ENCODE results near the gene SIX5. TPM values are rescaled to one million over a fixed set of nuclear protein-coding genes. Genes with fewer than 3 reads are reported as not detected.

The SIX5 gene
- total and polyA plus RNA-seq, 9 of the 15 experiments (the other 6 are each of a cell fraction or from before 2014, with no cell fraction given): 1.4 to 17.2 (median 7.4) TPM; not detected in 2

DNA sequence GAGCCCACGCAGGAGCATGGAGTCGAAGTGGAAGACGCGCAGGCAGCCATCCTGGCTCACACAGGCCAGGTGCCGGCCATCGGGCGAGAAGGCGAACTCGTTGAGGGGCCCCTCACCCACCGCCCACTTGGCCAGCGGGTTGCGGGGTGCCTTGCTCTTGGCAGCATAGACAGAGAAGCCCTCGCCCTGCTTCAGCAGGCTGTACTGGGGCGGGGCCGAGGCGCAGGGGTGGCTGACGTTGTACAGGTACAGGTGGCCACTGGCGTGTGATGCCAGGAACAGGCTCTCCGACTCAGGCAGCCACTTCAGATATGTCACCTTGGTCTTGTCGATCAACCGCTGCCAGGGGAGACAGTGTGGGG is 17.5 kb upstream of the SIX5 start (continued):
- TF ChIP-seq, protein P1, sequence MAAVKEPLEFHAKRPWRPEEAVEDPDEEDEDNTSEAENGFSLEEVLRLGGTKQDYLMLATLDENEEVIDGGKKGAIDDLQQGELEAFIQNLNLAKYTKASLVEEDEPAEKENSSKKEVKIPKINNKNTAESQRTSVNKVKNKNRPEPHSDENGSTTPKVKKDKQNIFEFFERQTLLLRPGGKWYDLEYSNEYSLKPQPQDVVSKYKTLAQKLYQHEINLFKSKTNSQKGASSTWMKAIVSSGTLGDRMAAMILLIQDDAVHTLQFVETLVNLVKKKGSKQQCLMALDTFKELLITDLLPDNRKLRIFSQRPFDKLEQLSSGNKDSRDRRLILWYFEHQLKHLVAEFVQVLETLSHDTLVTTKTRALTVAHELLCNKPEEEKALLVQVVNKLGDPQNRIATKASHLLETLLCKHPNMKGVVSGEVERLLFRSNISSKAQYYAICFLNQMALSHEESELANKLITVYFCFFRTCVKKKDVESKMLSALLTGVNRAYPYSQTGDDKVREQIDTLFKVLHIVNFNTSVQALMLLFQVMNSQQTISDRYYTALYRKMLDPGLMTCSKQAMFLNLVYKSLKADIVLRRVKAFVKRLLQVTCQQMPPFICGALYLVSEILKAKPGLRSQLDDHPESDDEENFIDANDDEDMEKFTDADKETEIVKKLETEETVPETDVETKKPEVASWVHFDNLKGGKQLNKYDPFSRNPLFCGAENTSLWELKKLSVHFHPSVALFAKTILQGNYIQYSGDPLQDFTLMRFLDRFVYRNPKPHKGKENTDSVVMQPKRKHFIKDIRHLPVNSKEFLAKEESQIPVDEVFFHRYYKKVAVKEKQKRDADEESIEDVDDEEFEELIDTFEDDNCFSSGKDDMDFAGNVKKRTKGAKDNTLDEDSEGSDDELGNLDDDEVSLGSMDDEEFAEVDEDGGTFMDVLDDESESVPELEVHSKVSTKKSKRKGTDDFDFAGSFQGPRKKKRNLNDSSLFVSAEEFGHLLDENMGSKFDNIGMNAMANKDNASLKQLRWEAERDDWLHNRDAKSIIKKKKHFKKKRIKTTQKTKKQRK (IDR thresholded peaks at IDR 0.05; ENCODE audit: borderline replicate concordance, low read depth, low read length): no peak

DNA sequence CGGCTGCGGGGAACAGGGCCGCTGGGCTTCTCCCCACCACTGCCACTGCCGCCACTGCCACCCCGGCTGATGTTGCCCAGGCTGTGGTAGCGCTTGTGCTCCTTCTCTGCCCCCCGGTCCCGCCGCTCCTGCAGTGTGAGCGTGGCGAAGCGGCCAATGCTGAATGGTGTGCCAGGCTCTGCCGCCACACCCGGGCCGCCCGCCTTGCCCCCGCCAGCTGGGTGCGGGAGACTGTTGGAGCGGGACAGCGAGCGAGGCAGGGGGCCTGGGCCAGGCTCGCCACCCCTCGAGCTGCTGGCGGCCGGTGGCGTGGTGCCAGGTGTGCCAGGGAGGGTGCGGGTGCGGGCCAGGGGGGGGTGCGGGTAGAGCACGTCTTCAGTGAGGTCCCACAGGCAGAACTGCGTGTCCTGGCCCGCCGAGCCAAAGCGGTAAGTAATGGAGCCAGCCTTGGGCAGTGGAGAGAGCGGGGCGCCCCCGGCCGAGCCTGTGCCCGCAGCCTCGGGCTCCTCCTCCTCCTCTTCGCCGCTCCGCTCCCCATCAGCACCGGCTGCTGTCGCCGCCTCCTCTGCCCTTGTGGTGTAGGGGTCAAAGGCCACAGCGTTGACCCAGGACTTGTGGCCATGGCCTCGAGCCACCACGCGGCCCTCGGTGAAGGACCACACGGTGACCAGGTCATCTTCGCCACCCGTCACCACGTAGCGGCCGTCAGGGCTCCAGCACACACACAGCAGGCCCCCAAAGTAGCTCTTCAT is 16.9 kb upstream of the SIX5 start:
- no TSS peak for BruUV-seq (replicated peaks)
- Histone ChIP-seq H2AFZ (ENCODE audit: low read depth, low read length) (no peak overlapping the region), H4K20me1 (replicated peaks; ENCODE audit: control insufficient read depth, insufficient read depth, low read length) (no peaks in the 10 kb centered on the region), H3K4me2 (ENCODE audit: insufficient read depth, low read length) (no peak overlapping the region), H3K27ac (ENCODE audit: extremely low read depth, low read depth, low read length) (no peak overlapping the region), H3K36me3 (ENCODE audit: control insufficient read depth, insufficient read depth, low read length) (peaks cover 54% of the 10 kb centered on the region; the same call in 2 of the 3 replicates), H3K9me3 (replicated peaks; ENCODE audit: control insufficient read depth, insufficient read depth, low read depth, low read length) (no peaks in the 10 kb centered on the region), H3K9ac (ENCODE audit: insufficient read depth in 1 of 2, low read depth in 2 of 2, low read length in 2 of 2) (no peak overlapping the region; a peak in 1 of 4 replicates), H3K27me3 (ENCODE audit: control insufficient read depth in 2 of 2, insufficient read depth in 2 of 2, low read length in 2 of 2) (no peaks in the 10 kb centered on the region), H3K4me3 (no peak overlapping the region), H3K4me1 (replicated peaks in 1 of 2; ENCODE audit: control insufficient read depth in 2 of 2, insufficient read depth in 2 of 2, low read length in 2 of 2) (peaks cover 4 to 42% of the 10 kb centered on the region in 2 experiments; a peak in 3 of 5 replicates), H3K9me1 (ENCODE audit: control insufficient read depth, insufficient read depth, low read length) (peaks cover 4% of the 10 kb centered on the region), H3K79me2 (ENCODE audit: control insufficient read depth, insufficient read depth, low read length) (peaks cover 3% of the 10 kb centered on the region; the same call in 1 of the 3 replicates)
- ChIA-PET POLR2A (interaction anchor here (1.3 to 7.7 kb wide), 3 partner anchors 12 to 34 kb away, joined by 3 to 70 read pairs (median 4); partner anchors contain the start of gene SIX5), CTCF (ENCODE audit: low intra/inter-chr PET ratio) (no interaction called here)
- in situ Hi-C loops (cut with MboI): no loop called here
- no peak for ATAC-seq
- DNase-seq (ENCODE audit: extremely low read depth in 1 of 4, low spot score in 3 of 4): no peak
- intact Hi-C loops (cut with micrococcal nuclease): no loop called here
- WGBS (ENCODE audit: insufficient coverage, low coverage, missing lambda C conversion rate): 88% methylated on average over 8 of the region's 57 CpGs
- FAIRE-seq: no peak
- TF ChIP-seq, protein P2, sequence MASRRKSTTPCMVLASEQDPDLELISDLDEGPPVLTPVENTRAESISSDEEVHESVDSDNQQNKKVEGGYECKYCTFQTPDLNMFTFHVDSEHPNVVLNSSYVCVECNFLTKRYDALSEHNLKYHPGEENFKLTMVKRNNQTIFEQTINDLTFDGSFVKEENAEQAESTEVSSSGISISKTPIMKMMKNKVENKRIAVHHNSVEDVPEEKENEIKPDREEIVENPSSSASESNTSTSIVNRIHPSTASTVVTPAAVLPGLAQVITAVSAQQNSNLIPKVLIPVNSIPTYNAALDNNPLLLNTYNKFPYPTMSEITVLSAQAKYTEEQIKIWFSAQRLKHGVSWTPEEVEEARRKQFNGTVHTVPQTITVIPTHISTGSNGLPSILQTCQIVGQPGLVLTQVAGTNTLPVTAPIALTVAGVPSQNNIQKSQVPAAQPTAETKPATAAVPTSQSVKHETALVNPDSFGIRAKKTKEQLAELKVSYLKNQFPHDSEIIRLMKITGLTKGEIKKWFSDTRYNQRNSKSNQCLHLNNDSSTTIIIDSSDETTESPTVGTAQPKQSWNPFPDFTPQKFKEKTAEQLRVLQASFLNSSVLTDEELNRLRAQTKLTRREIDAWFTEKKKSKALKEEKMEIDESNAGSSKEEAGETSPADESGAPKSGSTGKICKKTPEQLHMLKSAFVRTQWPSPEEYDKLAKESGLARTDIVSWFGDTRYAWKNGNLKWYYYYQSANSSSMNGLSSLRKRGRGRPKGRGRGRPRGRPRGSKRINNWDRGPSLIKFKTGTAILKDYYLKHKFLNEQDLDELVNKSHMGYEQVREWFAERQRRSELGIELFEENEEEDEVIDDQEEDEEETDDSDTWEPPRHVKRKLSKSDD (conservative IDR thresholded peaks at IDR 0.05; ENCODE audit: low read length): no peak
- TF ChIP-seq CREBBP (IDR thresholded peaks at IDR 0.05; ENCODE audit: low read depth, low read length) (no peak), NFIC (IDR thresholded peaks at IDR 0.05) (0 out of 2 replicates have a peak, but pooled peaks have one; percentile 17), PHTF2 (CRISPR knock-in tag; IDR thresholded peaks at IDR 0.05) (no peak), FIP1L1 (IDR thresholded peaks at IDR 0.05; ENCODE audit: low read depth, low read length, poor library complexity, severe bottlenecking) (peak; percentile 25), HNRNPL (IDR thresholded peaks at IDR 0.05; ENCODE audit: low read depth, low read length) (peak; percentile 91), ZNF174 (CRISPR knock-in tag; IDR thresholded peaks at IDR 0.05) (no peak), POLR2G (IDR thresholded peaks at IDR 0.05; ENCODE audit: low read depth, low read length) (peak; percentile 46; the same call in 1 of the 2 replicates), HMGN3 (IDR thresholded peaks at IDR 0.05; ENCODE audit: borderline replicate concordance, extremely low read depth, insufficient read length, low read depth, low read length) (peak; percentile 13), ZBTB33 (CRISPR knock-in tag; IDR thresholded peaks at IDR 0.05) (peak; percentile 73)
